ENCODE data around the gene BCL7A.

- TF ChIP-seq CTCF (IDR thresholded peaks at IDR 0.05; ENCODE audit: poor library complexity, severe bottlenecking) (no peak), TAF1 (IDR thresholded peaks at IDR 0.05; ENCODE audit: low read depth) (no peak), EZH2 (IDR thresholded peaks at IDR 0.05; ENCODE audit: borderline replicate concordance, insufficient read depth, low read length, poor library complexity, severe bottlenecking) (no peak), SMC3 (conservative IDR thresholded peaks at IDR 0.05; ENCODE audit: poor library complexity) (no peak), MXI1 (conservative IDR thresholded peaks at IDR 0.05; ENCODE audit: poor library complexity, severe bottlenecking) (no peak), REST (IDR thresholded peaks at IDR 0.05; ENCODE audit: borderline replicate concordance) (no peak), POLR2AphosphoS5 (IDR thresholded peaks at IDR 0.05) (no peak)
Measured at GRCh38 chr12:122063694-122064024, 42.0 kb downstream of the BCL7A start.
